Mesenteric fat pad (tissue), 1 donor: ENCODE measurements around the gene CRELD2. TPM values are rescaled to one million over a fixed set of nuclear protein-coding genes. Genes with fewer than 3 reads are reported as not detected.

Source experiments
- DNase-seq: peaks from one replicate; pipeline ENCODE4 v3.0.0-alpha.2; 2020; ENCODE audit warnings: low spot score
- total RNA-seq: library from RNA; stranded (reverse); fragmentation: NEBNext Ultra II Directional; extraction: Animal tissue kit (Norgen Biotek cat#: 25700); gene quantifications from one replicate; pipeline ENCODE4 v1.2.1, GENCODE V29; 2021
- donor health status: DM: yes; HTN: yes; CAD: no.

Gene CRELD2
- total RNA-seq, 1 donor from 2014 or later, result 36.5 TPM

DNA sequence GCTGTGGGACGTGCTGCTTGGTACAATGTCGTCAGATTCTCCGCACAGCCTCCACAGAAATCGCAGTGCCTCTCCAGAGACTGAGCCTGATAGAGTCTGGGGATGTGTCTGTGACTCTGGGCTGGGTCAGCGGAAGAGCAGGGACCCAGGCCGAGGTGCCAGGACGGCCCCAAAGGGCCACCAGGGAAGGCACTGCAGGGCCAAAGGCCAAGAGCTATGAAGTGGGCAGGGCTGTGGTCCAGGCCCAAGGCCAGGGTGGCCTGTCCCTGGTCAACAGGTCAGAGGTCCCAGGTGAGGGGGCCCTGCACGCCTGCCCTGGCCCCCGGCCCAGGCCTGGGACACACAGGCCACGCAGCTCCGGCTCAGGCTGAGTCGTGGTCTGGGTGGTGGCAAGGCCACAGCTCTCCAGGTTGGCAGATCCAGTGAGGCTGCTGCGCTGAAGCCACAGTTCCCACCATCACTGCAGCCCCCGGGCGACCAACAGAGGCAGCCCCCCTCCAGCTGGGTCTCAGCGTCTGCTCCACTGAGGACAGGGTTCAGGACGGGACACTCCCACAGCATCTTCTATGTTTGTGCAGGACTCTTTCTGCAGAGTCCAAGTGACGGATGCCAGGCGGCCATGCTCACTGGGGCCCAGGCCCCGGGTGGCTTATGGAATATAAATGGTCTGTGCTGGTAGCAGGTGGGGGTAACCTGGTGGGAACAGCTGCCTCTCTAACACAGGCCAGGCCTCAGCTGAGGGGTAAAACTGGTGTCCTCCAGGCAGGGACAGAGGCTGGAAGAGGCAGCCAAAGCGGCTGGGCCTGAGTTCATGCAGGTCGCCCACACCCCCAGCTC is 37.4 kb downstream of the CRELD2 start:
- DNase-seq, result no peak

DNA sequence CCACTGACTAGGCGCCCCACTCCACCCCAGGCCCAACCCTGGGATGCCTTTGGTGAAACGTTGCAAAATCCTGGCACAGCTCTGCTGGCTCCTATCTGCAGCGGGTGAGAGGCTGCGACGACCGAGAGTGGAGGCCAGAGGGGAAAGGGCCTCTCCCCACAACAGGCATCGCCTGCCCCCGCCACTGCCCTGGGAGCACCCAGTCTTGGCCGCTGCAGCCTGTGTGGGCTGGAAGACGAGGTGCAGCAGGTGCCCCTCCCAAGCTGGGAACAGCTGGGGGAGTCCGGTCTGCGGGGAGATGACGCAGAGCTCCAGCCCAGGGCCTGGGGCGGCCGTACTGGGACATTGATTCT is 38.0 kb downstream of the CRELD2 start:
- DNase-seq, result no peak

- DNase-seq, result no peak
Measured at GRCh38 chr22:49956914-49957825, 38.7 kb downstream of the CRELD2 start.

DNA sequence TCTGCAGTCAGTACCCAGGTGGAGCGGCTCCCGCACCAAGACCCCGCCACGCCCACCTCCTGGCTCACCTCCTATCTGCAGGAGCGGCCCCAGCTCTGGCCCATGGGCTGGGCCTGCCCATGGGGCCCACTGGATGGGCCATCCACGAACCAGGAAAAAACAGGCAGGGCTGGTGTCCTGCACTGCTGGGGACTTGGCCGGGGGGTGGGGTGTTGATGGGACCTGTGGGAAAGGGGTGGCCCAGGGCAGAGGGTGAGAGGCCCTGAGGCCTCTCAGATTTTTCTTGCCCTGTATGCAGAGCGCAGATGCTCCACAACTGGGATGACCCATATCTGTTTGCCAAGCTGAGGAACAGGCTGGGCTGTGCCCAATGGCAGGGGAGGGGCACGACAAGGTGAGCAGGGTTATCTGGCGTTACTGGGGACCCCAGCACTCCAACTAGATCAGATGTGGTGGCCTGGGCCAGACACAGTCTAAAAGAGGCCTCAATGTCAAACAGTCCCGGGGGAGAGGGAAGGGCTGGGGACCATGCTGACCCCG is 39.5 kb downstream of the CRELD2 start:
- no peak for DNase-seq

DNA sequence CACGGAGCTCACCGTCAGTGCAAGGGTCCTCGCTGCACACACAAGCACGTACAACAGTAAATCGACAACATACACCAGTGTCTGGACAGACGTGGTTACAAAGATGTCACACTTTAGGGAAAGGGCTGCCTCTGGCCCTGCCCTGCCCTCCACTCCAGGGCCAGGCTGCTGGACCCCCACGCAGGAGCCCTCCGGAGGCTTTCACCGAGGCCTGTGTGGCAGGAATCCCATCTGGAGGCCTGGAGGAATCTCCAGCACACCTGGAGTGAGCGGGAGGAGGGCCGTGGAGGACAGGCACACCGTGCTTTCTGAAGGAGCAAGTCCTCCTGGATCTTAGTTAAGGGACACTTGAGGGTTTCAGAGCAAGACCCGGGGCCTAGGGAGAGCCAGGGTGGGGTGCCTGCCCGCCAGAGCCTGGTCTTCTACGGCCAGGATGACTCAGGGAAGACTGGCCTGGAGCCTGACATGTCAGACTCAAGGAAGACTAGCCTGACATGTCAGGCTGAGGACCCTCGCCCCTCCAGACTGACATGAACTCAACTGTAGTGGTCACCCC is 40.0 kb downstream of the CRELD2 start:
- DNase-seq, result no peak

DNA sequence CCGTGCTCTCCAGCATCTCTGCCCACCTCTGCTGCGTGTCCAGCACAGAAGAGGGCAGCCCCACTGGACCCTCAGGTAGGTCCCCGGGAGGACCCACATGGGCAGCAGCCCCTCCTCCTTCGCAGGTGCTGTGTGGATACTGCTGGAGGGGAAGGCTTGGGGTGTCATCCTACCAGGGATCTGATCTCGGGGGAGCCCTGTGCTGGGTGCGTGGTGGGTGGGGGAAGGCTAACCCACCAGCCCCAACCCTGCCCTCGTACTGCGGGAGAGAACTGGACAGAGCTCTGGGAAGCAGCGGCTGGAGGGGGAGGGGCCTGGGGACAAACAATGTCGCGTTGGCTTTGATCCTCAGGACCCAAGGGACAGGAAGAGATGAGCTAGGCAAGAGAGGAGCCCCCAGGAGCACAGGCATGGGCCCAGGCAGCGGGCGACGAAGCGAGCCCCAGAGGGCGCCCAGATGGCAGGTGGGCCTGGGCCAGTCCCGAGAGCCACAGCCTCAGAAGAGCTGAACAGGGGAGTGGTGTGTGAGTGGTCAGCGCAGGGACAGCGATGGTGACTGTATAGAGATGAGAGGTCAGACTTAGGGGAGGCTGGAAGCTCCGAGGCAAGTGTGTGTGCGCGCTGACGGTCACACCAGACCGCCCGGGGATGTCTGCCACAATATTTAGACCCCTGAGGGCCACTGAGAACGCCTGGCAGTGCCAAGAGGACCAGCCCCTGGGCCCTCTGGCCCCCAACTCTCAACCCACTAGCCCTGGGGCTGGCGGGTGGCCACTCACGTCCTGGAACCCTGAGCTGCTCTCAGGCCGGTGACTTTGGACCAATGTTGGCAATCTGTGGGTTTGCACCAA is 40.7 kb downstream of the CRELD2 start:
- DNase-seq, result no peak

DNA sequence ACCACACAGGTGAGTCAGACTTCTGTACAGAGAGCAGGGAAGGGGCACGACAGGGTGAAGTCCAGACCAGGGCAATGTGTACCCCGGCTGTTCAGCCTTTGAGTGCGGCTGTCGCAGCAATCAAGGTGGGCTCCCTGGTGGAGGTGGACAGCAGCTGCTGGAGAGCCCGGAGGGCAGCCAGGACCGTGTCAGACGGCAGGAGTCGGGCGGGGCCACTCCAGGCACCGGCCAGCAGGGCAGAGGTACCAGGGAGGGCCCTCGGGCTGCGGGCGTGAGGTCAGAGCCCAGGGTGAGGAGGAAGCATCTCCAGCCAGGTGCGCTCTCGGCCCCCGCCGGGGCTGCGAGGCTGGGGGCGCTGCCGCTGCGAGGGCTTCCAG is 41.3 kb downstream of the CRELD2 start:
- DNase-seq, result no peak

- peak; percentile 97 for DNase-seq
Measured at GRCh38 chr22:49960159-49961004, 41.9 kb downstream of the CRELD2 start, which contains the start of gene PIM3. TSS of gene PIM3 (plus strand) at chr22:49960772. CDS start at chr22:49960948, 176 bp downstream.

DNA sequence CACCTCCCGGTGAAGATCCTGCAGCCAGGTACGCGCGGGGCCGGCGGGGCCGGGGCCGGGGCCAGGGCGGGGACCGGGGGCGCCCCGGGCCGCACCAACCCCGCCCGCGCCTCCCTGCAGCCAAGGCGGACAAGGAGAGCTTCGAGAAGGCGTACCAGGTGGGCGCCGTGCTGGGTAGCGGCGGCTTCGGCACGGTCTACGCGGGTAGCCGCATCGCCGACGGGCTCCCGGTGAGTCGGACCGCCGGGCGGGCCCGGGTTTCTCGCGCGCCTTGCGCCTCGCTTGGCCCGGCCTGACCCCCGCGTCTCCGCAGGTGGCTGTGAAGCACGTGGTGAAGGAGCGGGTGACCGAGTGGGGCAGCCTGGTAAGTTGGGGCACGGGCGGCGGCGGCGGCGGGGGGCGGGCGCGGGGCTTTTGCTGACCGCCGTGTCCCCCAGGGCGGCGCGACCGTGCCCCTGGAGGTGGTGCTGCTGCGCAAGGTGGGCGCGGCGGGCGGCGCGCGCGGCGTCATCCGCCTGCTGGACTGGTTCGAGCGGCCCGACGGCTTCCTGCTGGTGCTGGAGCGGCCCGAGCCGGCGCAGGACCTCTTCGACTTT is 42.7 kb downstream of the CRELD2 start:
- DNase-seq, result peak; percentile 89

GRCh38 chr22:49961601-49962011 is 43.2 kb downstream of the CRELD2 start:
- DNase-seq, result peak; percentile 90

GRCh38 chr22:49962012-49962750 is 43.7 kb downstream of the CRELD2 start:
- DNase-seq, result peak; percentile 94

DNA sequence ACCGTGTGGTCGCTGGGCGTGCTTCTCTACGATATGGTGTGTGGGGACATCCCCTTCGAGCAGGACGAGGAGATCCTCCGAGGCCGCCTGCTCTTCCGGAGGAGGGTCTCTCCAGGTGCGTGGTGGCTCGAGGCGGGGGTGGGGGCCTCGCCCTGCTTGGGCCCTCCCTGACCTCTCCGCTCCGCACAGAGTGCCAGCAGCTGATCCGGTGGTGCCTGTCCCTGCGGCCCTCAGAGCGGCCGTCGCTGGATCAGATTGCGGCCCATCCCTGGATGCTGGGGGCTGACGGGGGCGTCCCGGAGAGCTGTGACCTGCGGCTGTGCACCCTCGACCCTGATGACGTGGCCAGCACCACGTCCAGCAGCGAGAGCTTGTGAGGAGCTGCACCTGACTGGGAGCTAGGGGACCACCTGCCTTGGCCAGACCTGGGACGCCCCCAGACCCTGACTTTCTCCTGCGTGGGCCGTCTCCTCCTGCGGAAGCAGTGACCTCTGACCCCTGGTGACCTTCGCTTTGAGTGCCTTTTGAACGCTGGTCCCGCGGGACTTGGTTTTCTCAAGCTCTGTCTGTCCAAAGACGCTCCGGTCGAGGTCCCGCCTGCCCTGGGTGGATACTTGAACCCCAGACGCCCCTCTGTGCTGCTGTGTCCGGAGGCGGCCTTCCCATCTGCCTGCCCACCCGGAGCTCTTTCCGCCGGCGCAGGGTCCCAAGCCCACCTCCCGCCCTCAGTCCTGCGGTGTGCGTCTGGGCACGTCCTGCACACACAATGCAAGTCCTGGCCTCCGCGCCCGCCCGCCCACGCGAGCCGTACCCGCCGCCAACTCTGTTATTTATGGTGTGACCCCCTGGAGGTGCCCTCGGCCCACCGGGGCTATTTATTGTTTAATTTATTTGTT is 44.6 kb downstream of the CRELD2 start:
- peak; percentile 90 for DNase-seq

GRCh38 chr22:49963647-49964026 is 45.2 kb downstream of the CRELD2 start:
- no peak for DNase-seq

DNA sequence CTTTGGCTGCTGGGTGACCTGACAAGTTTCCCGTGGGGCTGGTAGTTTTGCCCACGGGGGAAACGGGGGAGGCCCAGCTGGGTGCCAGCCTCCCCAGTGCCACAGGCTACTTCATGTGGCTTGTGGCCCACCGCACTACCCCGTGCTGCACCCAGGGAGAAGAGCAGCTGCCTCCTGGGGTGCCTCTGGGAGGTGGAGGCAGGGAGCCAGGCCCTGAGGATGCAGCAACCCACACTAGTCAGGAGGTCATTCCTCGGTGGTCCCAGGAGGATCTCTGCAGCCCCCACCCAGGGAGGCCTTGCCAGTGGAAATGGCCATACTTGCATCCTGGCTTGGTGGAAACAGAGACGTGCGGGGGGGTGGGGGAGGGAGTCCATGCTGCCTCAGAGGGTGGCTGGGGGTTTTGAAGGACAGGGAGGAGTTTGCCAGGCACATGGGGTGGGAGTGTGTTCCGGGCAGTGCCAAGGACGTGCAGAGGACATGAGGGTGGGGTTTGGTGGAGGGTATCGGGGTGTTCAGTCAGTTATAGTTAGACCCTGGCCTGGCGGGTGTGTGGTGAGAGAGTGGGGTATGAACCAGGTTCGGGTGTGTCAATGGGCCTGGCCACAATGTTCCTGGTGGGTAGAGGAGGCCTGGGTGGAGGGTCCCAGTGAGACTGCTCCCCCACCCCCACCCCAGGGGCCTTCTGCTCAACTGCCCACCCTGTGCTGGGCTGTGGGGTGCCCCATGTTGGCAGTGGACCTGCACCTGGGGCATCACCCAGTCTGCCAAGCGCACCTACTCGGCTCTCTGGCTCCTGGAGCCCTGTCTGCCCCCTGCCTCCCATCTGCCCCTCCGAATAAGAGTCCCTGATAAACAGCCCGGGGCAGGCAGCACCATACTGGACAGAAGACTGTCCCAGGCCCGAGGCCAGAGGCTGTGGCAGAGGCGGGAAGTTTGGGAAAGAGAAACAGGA is 46.0 kb downstream of the CRELD2 start:
- peak; percentile 81 for DNase-seq

DNA sequence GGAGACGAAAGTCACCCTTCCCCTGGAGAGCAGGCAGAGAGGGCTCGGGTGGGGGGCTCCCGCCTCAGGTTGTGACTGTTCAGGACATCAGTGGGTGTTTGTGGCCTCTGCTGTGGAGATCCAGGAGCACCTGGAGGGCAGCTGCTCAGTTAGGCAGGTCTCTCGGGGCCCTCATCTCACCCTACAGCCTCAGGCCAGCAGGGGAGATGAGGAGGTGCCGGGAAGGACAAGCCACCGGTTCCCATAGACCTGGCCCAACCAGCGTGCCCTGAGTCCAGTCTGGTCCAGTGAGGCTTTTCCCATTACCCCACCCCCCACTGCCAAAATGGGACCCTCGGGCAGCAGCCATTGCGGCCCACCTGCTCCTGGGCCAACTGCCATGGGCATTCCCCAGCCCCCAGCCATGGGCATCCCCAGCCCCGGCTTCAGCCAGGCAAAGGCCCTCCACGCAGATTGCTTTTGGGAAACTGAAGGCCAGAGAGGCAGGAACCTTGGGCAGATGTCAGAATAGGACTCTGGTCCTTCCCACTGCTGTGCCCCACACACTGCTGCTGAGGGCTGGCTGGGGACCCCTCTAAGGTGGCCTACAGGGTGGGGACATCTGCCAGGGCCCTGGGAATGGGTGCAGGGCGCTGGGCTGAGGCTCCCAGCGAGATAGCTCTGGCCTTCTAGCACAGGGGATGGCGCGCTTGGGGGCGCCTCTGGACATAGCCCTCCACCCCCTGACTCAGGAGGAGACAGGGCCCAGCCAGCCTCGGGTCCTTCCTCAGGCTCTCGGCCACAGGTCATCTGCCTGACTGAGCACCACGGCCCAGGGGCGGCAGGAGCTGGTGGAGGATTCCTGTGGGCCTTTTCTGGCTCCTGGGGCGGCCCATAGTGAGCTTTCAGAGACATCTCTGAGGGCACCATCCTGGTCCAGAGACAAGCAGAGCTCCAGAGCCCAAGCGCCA is 46.9 kb downstream of the CRELD2 start:
- DNase-seq, result peak; percentile 89
